Neural progenitor cell (in vitro differentiated cells): Measurements from ENCODE around the gene INPP4A.

Experiments used
- CTCF ChIP-seq: fragments of 200-600 bp; sonication (generic); IDR thresholded peaks from 2 replicates; pipeline ENCODE4 v1.5.1; 2017; ENCODE audit warnings: antibody characterized with exemption, mild to moderate bottlenecking
- EZH2phosphoT487 ChIP-seq: fragments of 200-600 bp; sonication (generic); IDR thresholded peaks from 2 replicates; pipeline ENCODE4 v1.6.1; 2017; ENCODE audit warnings: antibody characterized with exemption

GRCh38 chr2:98468621-98469236, 24.1 kb downstream of the INPP4A start:
- no peak for TF ChIP-seq CTCF
- no peak for TF ChIP-seq EZH2phosphoT487
